HG03342 (cell line): ENCODE data around the gene DGKE.

ENCODE experiments used
- ATAC-seq: cut with Tn5 transposase; IDR thresholded peaks from one replicate; pipeline ENCODE4 v1.9.1; 2021; ENCODE audit warnings: mild to moderate bottlenecking, moderate library complexity; ENCODE audit not compliant: unreplicated experiment

The DGKE gene

GRCh38 chr17:56912105-56912999 is 78.4 kb downstream of the DGKE start:
- ATAC-seq: no peak

- ATAC-seq: no peak
Measured at GRCh38 chr17:56913000-56913311, 79.0 kb downstream of the DGKE start.

- peak; percentile 28 for ATAC-seq
Measured at GRCh38 chr17:56913353-56913866, 79.5 kb downstream of the DGKE start.

- ATAC-seq: peak; percentile 62
Measured at GRCh38 chr17:56913867-56914580, 80.1 kb downstream of the DGKE start, which contains the start of gene TRIM25. TSS of gene TRIM25 (minus strand) at chr17:56914049. CDS start at chr17:56913988, 61 bp downstream.

- no peak for ATAC-seq
Measured at GRCh38 chr17:56914581-56915273, 80.8 kb downstream of the DGKE start.

GRCh38 chr17:56917559-56918296 is 83.8 kb downstream of the DGKE start:
- ATAC-seq: no peak

GRCh38 chr17:56918916-56919315 is 85.0 kb downstream of the DGKE start:
- no peak for ATAC-seq
